ENCODE results near the gene PEPD. TPM values are rescaled to one million over a fixed set of nuclear protein-coding genes. Genes with fewer than 3 reads are reported as not detected.

PEPD gene
- total RNA-seq, 2 donors from 2014 or later, result 18.7 to 25.7 TPM

DNA sequence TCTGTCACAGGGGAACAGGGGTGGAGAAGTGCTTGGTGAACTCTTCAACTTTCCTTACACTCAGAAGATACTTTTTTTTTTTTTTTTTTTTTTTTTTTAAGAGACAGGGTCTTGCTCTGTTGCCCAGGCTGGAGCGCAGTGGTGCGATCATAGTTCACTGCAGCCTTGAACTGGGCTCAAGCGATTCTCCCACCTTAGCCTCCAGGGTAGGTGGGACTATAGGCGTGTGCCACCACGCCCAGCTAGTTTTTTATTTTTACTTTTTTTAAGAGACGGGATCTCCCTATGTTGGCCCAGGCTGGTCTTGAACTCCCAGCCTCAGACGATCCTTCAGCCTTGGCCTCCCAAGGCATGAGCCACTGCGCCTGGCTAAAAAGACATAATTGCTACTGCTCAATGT is 136.6 kb downstream of the PEPD start:
- no peak overlapping the region for H3K4me3 Mint-ChIP-seq
- H3K27ac Mint-ChIP-seq, result no peak overlapping the region
- peaks cover 11% of the 10 kb centered on the region for H3K36me3 Mint-ChIP-seq

DNA sequence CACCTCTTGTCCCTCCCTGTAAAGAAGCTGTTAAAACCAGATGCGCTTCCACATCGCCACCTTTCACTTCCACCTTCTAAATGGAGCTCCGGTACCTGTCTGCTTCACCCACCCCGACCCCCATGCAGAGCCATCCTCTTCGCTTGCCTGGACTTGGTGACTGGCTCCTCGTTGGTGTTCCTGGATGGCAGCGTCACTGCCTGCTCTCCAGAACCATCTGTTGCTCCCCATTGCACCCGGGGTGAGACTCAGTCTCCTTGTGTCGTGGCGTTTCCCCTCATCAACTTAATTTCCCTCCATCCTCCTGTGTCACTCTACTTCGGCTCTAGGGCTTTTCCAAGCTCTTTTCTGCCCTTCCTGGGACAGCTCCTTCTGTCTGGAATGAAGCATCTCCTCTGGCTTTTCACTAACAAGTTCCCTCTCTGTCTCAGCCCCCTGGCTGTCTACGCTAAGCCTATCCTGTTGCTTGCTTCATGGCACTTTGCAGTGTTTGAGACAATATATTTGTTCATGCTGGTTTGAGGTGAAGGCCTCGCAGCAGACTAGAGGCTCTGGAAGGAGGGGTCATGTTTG is 137.8 kb downstream of the PEPD start:
- no peaks in the 10 kb centered on the region for H3K27me3 Mint-ChIP-seq
- peak; percentile 6 for DNase-seq (ENCODE audit: low spot score)
- H3K27ac Mint-ChIP-seq, result no peak overlapping the region
- H3K9me3 Mint-ChIP-seq, result no peaks in the 10 kb centered on the region
- H3K4me1 Mint-ChIP-seq (ENCODE audit: low read depth in 2 of 2), result peaks cover 18 to 21% of the 10 kb centered on the region in 2 donors
- no peak overlapping the region for H3K4me3 Mint-ChIP-seq
- H3K36me3 Mint-ChIP-seq, result peaks cover 17% of the 10 kb centered on the region
- ATAC-seq, result no peak

More for the DNA sequence above, 136.6 kb downstream of the PEPD start:
- no peaks in the 10 kb centered on the region for H3K9me3 Mint-ChIP-seq
- no peak for ATAC-seq
- peak; percentile 10 for DNase-seq (ENCODE audit: low spot score)
- H3K4me1 Mint-ChIP-seq (ENCODE audit: low read depth in 2 of 2), result peaks cover 12 to 16% of the 10 kb centered on the region in 2 donors
- no peaks in the 10 kb centered on the region for H3K27me3 Mint-ChIP-seq

GRCh38 chr19:33382982-33383381 is 138.6 kb downstream of the PEPD start:
- ATAC-seq (no peak), DNase-seq (ENCODE audit: low spot score) (peak; percentile 2)
- Mint-ChIP-seq H3K27ac (no peak overlapping the region), H3K9me3 (no peaks in the 10 kb centered on the region), H3K4me1 (ENCODE audit: low read depth in 2 of 2) (peaks cover 23 to 26% of the 10 kb centered on the region in 2 donors), H3K4me3 (no peak overlapping the region), H3K36me3 (peaks cover 17% of the 10 kb centered on the region), H3K27me3 (no peaks in the 10 kb centered on the region)

DNA sequence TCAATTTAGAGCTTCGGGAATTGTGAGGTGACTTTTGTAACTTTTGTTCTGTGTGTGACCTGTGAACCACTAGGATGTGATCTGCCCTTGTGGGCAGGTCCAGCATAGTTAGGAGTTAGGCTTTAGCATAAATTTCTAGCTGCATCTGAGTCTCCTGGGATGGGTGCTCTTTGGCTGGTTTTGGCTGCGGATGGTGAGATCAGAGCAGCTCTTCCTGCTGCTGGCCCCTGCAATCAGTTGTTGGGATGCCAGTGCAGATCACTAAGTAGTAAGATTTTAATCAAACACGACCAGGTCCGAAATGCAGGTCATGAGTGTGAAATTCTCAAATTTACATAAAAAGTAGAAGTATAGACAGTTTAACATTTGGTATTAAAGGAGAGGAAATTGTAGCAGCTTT is 139.6 kb downstream of the PEPD start:
- Mint-ChIP-seq H3K4me3 (no peak overlapping the region), H3K36me3 (peaks cover 17% of the 10 kb centered on the region), H3K27ac (peak overlapping the region in 1 of 2 donors; percentile 48), H3K9me3 (no peaks in the 10 kb centered on the region), H3K4me1 (ENCODE audit: low read depth in 2 of 2) (peaks cover 26 to 30% of the 10 kb centered on the region in 2 donors), H3K27me3 (no peaks in the 10 kb centered on the region)
- ATAC-seq, result no peak
- DNase-seq (ENCODE audit: low spot score), result peak; percentile 12

DNA sequence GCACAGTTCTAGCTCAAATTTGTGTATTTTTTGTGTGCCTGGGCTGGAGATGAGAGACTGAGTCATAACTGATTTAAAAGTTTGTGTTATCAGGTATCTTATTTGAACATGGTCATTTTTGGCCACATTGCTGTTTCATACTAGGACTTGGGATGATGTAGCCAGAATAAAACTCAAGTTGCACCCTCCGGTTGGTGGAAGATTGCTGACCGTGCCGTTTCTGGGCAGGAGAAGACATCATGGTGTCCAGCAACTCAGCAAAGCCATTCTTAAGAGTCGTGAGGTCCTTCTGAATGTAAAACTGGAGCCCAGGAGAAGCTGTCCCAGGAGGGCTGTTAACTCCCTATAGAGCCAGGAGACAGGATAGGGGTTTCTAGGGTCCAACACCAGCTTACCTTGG is 140.5 kb downstream of the PEPD start:
- no peak overlapping the region for H3K4me3 Mint-ChIP-seq
- H3K4me1 Mint-ChIP-seq (ENCODE audit: low read depth in 2 of 2), result peaks cover 28 to 36% of the 10 kb centered on the region in 2 donors
- peaks cover 17% of the 10 kb centered on the region for H3K36me3 Mint-ChIP-seq
- H3K27me3 Mint-ChIP-seq, result no peaks in the 10 kb centered on the region
- DNase-seq (ENCODE audit: low spot score) (no peak), ATAC-seq (no peak)
- peak overlapping the region in 1 of 2 donors; percentile 48 for H3K27ac Mint-ChIP-seq
- H3K9me3 Mint-ChIP-seq, result no peaks in the 10 kb centered on the region

DNA sequence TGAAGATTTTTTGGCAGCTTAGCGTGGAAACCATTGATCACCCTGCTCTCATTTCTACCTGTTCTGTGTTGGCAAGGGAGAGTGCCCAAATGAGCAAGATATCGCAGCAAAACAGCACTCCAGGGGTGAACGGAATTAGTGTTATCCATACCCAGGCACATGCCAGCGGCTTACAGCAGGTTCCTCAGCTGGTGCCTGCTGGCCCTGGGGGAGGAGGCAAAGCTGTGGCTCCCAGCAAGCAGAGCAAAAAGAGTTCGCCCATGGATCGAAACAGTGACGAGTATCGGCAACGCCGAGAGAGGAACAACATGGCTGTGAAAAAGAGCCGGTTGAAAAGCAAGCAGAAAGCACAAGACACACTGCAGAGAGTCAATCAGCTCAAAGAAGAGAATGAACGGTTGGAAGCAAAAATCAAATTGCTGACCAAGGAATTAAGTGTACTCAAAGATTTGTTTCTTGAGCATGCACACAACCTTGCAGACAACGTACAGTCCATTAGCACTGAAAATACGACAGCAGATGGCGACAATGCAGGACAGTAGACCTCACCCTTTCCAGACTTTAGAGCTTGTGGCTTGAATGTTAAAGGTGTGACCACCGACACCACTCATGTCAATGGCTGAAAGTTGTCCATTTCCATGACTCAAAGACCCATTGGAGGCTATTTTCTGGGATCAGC is 142.3 kb downstream of the PEPD start:
- DNase-seq (ENCODE audit: low spot score), result peak; percentile 53
- H3K4me1 Mint-ChIP-seq (ENCODE audit: low read depth in 2 of 2), result peaks cover 47 to 52% of the 10 kb centered on the region in 2 donors
- peaks cover 25% of the 10 kb centered on the region for H3K36me3 Mint-ChIP-seq
- H3K27me3 Mint-ChIP-seq, result no peaks in the 10 kb centered on the region
- no peak overlapping the region for H3K4me3 Mint-ChIP-seq
- ATAC-seq, result no peak
- H3K9me3 Mint-ChIP-seq, result no peaks in the 10 kb centered on the region
- H3K27ac Mint-ChIP-seq, result no peak overlapping the region

GRCh38 chr19:33377586-33378475 is 143.8 kb downstream of the PEPD start:
- Mint-ChIP-seq H3K36me3 (peaks cover 21% of the 10 kb centered on the region), H3K4me3 (no peak overlapping the region), H3K27me3 (no peaks in the 10 kb centered on the region), H3K4me1 (ENCODE audit: low read depth in 2 of 2) (peaks cover 43 to 46% of the 10 kb centered on the region in 2 donors), H3K9me3 (no peaks in the 10 kb centered on the region), H3K27ac (no peak overlapping the region)
- DNase-seq (ENCODE audit: low spot score) (no peak), ATAC-seq (no peak)

GRCh38 chr19:33376941-33377557 is 144.5 kb downstream of the PEPD start:
- ATAC-seq (no peak), DNase-seq (ENCODE audit: low spot score) (peak; percentile 25)
- peaks cover 21% of the 10 kb centered on the region for H3K36me3 Mint-ChIP-seq
- H3K4me3 Mint-ChIP-seq, result no peak overlapping the region
- no peaks in the 10 kb centered on the region for H3K27me3 Mint-ChIP-seq
- H3K9me3 Mint-ChIP-seq, result no peaks in the 10 kb centered on the region
- H3K4me1 Mint-ChIP-seq (ENCODE audit: low read depth in 2 of 2), result peaks cover 43 to 45% of the 10 kb centered on the region in 2 donors
- peak overlapping the region in 1 of 2 donors; percentile 2 for H3K27ac Mint-ChIP-seq

DNA sequence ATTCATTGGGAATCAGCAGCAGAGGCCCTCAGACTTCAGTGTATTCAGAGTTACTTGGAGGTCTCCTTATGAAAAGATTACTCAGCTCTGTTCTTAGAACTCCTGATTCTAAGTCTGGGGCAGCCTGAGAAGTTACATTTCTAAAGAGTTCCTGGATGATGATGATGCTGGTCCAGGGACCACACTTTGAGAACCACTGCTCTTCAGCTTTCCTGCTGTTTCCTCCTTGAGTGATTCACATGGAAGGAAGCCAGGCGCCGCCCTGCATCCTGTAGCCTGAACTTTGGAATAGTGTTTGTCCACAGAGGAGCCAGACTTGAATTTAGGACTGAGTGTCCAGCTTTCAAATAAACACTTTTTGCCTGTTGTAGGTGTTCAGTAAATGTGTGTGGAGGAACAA is 145.2 kb downstream of the PEPD start:
- Mint-ChIP-seq H3K27ac (peak overlapping the region; percentile 2 to 89), H3K4me1 (ENCODE audit: low read depth in 2 of 2) (peaks cover 42 to 43% of the 10 kb centered on the region in 2 donors), H3K27me3 (no peaks in the 10 kb centered on the region), H3K36me3 (peaks cover 21% of the 10 kb centered on the region), H3K4me3 (peak overlapping the region; percentile 96), H3K9me3 (no peaks in the 10 kb centered on the region)
- ATAC-seq (no peak), DNase-seq (ENCODE audit: low spot score) (peak; percentile 26)

GRCh38 chr19:33375837-33376159 is 145.8 kb downstream of the PEPD start:
- peaks cover 37 to 38% of the 10 kb centered on the region in 2 donors for H3K4me1 Mint-ChIP-seq (ENCODE audit: low read depth in 2 of 2)

GRCh38 chr19:33375156-33375836 is 146.3 kb downstream of the PEPD start:
- no peak for ATAC-seq
- no peaks in the 10 kb centered on the region for H3K9me3 Mint-ChIP-seq

More at GRCh38 chr19:33375837-33376159, 145.8 kb downstream of the PEPD start:
- ATAC-seq (no peak), DNase-seq (ENCODE audit: low spot score) (no peak)
- Mint-ChIP-seq H3K27me3 (no peaks in the 10 kb centered on the region), H3K27ac (peak overlapping the region; percentile 79 to 89), H3K9me3 (no peaks in the 10 kb centered on the region), H3K36me3 (peaks cover 17% of the 10 kb centered on the region), H3K4me3 (peak overlapping the region; percentile 96)

DNA sequence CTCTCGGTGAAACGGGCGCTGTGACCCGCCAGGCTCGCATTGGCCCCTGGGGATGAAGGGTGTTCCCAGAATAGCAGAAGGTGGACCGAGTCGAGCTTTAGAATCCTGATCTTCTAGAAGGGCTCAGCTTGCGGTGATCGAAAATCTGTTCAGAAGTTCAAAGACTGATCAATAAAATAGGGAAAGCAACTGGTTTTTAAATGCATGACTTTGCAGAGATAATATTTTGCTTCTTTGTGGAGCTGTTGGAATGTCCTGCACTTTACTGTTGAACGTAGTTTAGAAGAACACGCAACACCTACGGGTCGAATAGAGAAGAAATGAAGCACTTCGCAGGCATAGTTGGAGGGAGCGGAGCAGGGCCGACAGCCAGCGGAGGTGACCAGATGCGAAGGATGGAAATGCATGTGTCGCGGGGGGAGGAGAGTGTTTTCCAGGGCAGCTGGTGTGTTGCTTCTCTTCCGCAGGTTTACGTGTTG is 147.3 kb downstream of the PEPD start:
- Mint-ChIP-seq H3K36me3 (peaks cover 15% of the 10 kb centered on the region), H3K27ac (peak overlapping the region; percentile 79 to 89), H3K4me1 (ENCODE audit: low read depth in 2 of 2) (peaks cover 36% of the 10 kb centered on the region in 2 donors), H3K4me3 (peak overlapping the region; percentile 96), H3K9me3 (no peaks in the 10 kb centered on the region), H3K27me3 (no peaks in the 10 kb centered on the region)
- DNase-seq (ENCODE audit: low spot score) (no peak), ATAC-seq (no peak)

More at GRCh38 chr19:33375156-33375836, 146.3 kb downstream of the PEPD start:
- Mint-ChIP-seq H3K27me3 (no peaks in the 10 kb centered on the region), H3K4me1 (ENCODE audit: low read depth in 2 of 2) (peaks cover 37% of the 10 kb centered on the region in 2 donors), H3K4me3 (peak overlapping the region; percentile 96), H3K27ac (peak overlapping the region; percentile 79 to 89), H3K36me3 (peaks cover 16% of the 10 kb centered on the region)
- no peak for DNase-seq (ENCODE audit: low spot score)
